ENCODE results near the gene GFOD1. TPM values are rescaled to one million over a fixed set of nuclear protein-coding genes. Genes with fewer than 3 reads are reported as not detected.

Gene GFOD1
- total RNA-seq, 4 donors from 2014 or later: 16.1 to 30.7 (median 22.9) TPM

GRCh38 chr6:13500915-13501314, 13.5 kb upstream of the GFOD1 start:
- 63 to 90% methylated on average over 3 of the region's 3 CpGs for WGBS, 2 donors
- no peaks in the 10 kb centered on the region for H3K36me3 ChIP-seq
- no peak overlapping the region for H3K27ac ChIP-seq
- peaks cover 0 to 9% (median 0%) of the 10 kb centered on the region in 3 donors for H3K4me1 ChIP-seq
- no peak for DNase-seq
- TF ChIP-seq POLR2A (IDR thresholded peaks at IDR 0.05): no peak
- TF ChIP-seq, protein P1, sequence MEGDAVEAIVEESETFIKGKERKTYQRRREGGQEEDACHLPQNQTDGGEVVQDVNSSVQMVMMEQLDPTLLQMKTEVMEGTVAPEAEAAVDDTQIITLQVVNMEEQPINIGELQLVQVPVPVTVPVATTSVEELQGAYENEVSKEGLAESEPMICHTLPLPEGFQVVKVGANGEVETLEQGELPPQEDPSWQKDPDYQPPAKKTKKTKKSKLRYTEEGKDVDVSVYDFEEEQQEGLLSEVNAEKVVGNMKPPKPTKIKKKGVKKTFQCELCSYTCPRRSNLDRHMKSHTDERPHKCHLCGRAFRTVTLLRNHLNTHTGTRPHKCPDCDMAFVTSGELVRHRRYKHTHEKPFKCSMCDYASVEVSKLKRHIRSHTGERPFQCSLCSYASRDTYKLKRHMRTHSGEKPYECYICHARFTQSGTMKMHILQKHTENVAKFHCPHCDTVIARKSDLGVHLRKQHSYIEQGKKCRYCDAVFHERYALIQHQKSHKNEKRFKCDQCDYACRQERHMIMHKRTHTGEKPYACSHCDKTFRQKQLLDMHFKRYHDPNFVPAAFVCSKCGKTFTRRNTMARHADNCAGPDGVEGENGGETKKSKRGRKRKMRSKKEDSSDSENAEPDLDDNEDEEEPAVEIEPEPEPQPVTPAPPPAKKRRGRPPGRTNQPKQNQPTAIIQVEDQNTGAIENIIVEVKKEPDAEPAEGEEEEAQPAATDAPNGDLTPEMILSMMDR (IDR thresholded peaks at IDR 0.05): no peak
- no peaks in the 10 kb centered on the region for H3K27me3 ChIP-seq
- H3K9me3 ChIP-seq: no peaks in the 10 kb centered on the region
- H3K4me3 ChIP-seq: no peak overlapping the region
- intact Hi-C loops (cut with DNase I): no loop called here

DNA sequence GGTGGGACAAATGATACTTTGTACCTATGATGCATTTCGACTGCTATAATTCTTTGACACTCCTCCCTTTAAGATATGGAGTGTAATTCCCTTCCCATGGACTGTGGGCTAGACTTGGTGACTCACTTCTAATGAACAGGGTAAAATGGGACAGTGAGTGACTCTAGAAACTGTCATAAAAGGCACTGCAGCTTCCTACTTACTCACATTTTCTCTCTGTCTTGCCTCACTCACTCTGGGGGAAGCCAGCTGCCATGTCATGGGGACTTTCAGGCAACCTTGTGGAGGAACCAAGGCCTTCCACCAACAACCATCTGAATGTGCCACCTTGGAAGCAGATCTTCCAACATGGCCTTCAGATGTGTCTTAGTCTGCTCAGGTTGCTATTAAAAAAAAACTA, 12.9 kb upstream of the GFOD1 start:
- H3K36me3 ChIP-seq: no peaks in the 10 kb centered on the region
- H3K27ac ChIP-seq: no peak overlapping the region
- H3K4me3 ChIP-seq: no peak overlapping the region
- 76 to 86% methylated on average over 1 of the region's 1 CpG for WGBS, 2 donors
- intact Hi-C loops (cut with DNase I): no loop called here
- H3K9me3 ChIP-seq: no peaks in the 10 kb centered on the region
- no peak for DNase-seq
- H3K27me3 ChIP-seq: no peaks in the 10 kb centered on the region
- peaks cover 0 to 5% (median 0%) of the 10 kb centered on the region in 3 donors for H3K4me1 ChIP-seq
- TF ChIP-seq, protein P1 (IDR thresholded peaks at IDR 0.05): no peak
- no peak for TF ChIP-seq POLR2A (IDR thresholded peaks at IDR 0.05)

DNA sequence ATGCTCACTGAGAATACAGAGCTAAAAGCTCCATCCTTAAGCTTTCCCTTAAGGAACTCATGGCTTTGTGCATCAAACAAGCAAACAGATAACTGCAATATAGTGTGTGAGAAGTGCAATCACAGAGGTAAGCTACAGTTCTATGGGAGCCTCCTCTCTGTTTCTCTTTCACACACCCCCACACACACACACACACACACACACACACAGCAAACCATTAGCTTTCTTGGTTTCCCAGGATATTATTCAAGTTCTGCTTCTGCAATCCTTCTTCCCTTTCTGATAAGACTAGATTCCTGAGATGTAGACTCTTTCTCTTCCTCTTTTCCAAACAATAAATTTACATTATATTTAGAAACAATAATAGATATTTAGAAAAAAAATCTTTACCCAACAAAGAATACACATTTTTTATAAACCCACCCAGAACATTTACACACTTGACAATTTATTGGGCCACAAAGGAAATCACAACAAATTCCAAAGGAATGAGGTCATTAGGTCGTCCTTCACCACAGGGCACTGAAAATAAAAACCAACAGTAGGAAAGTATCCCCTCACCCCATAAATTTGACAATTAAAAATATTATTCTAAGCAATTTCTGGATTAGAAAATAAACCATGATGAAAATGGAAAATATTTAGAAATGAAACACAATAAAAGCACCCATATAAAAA, 9.3 kb upstream of the GFOD1 start:
- TF ChIP-seq, protein P1 (IDR thresholded peaks at IDR 0.05): no peak
- no peak for TF ChIP-seq POLR2A (IDR thresholded peaks at IDR 0.05)
- H3K36me3 ChIP-seq: no peaks in the 10 kb centered on the region
- DNase-seq: no peak
- H3K27me3 ChIP-seq: no peaks in the 10 kb centered on the region
- no peaks in the 10 kb centered on the region for H3K9me3 ChIP-seq
- 18 to 61% methylated on average over 1 of the region's 1 CpG for WGBS, 2 donors
- no peak overlapping the region for H3K4me3 ChIP-seq
- H3K27ac ChIP-seq: no peak overlapping the region
- no peaks in the 10 kb centered on the region for H3K4me1 ChIP-seq
- intact Hi-C loops (cut with DNase I): no loop called here

GRCh38 chr6:13495818-13496217, 8.4 kb upstream of the GFOD1 start:
- Histone ChIP-seq H3K27me3 (no peaks in the 10 kb centered on the region), H3K27ac (no peak overlapping the region), H3K36me3 (no peaks in the 10 kb centered on the region), H3K4me1 (peaks cover 0 to 5% (median 0%) of the 10 kb centered on the region in 3 donors), H3K9me3 (no peaks in the 10 kb centered on the region), H3K4me3 (no peak overlapping the region)
- intact Hi-C loops (cut with DNase I): no loop called here
- no peak for DNase-seq
- TF ChIP-seq POLR2A (IDR thresholded peaks at IDR 0.05): no peak
- TF ChIP-seq, protein P1 (IDR thresholded peaks at IDR 0.05): no peak
- WGBS, 2 donors: 75 to 78% methylated on average over 3 of the region's 3 CpGs

DNA sequence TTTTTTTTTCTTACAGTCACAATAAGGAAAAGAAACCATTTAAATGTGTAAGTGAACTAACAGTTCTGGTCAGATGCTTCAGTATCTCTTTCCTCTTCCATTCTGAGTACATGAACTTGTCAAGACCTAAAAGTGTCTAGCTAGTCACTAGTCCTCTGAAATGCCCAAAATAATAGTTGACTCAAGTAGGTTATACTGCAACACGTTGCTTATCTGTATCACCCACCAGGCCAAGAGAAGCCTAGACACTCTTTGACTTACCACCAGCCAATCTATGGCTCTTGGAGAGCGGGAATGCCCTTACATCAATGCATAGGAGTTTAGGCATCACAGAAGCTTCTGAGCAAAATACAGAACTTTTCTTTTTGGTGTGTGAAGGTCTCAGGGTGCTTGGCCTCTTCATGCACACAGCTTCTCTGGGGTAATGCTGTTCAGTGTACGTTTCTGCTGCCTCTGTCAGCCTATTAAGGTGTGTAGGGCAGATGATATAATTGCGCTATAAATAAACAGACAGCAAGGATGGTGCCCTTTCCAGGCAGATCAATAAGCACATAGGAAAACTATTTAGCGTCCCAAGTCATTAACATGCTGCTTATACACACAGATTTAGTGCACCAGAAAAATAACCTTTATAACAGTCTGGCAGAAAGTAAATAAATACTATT, 7.8 kb upstream of the GFOD1 start:
- intact Hi-C loops (cut with DNase I): no loop called here
- TF ChIP-seq, protein P1 (IDR thresholded peaks at IDR 0.05): no peak
- no peak for TF ChIP-seq POLR2A (IDR thresholded peaks at IDR 0.05)
- Histone ChIP-seq H3K4me3 (no peak overlapping the region), H3K4me1 (peaks cover 0 to 5% (median 0%) of the 10 kb centered on the region in 3 donors), H3K27ac (no peak overlapping the region), H3K9me3 (no peaks in the 10 kb centered on the region), H3K36me3 (no peaks in the 10 kb centered on the region), H3K27me3 (no peaks in the 10 kb centered on the region)
- DNase-seq: no peak
- 87 to 93% methylated on average over 3 to 5 of the region's 5 CpGs for WGBS, 2 donors

Measured in esophagus squamous epithelium (tissue), 5 donors.